GM19463 (cell line): ENCODE results near the gene MMP15.

ENCODE experiments used
- ATAC-seq: cut with Tn5 transposase; IDR thresholded peaks from one replicate; pipeline ENCODE4 v1.9.1; 2021; ENCODE audit warnings: mild to moderate bottlenecking, moderate library complexity; ENCODE audit not compliant: unreplicated experiment

MMP15 gene

DNA sequence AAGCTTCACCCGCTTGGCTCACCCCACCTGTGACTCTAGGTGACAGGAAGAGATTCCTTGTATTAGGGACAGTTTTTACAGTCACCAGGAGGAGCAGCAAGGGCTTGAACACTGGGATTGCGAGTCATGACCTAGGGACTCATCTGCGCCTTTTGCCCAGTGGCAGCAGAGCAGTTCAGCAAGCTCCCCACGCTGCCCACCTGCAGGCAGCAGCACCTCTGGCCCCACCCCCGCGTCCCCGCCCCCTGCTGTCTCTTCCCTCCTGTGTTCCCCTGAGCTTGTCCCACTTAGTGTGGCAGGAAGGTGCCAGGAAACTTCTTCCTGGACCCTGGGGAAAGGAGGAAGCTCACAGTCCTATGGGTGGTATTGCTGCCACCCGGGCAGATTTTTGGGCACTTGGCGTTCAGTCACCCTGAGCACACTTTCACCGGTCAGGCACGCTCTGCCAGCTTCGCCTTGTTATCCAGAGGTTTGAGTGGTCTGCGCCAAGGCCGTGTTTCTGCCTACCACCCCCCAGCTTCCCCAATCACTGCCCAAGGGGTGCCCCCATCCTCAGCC lies 8.7 kb downstream of the MMP15 start:
- ATAC-seq: no peak

- ATAC-seq: no peak
Observed at GRCh38 chr16:58034774-58035173, 9.2 kb downstream of the MMP15 start.

- ATAC-seq: no peak
Observed at GRCh38 chr16:58035356-58036170, 10.0 kb downstream of the MMP15 start.

GRCh38 chr16:58036943-58037342 lies 11.4 kb downstream of the MMP15 start:
- no peak for ATAC-seq

GRCh38 chr16:58037365-58038057 lies 12.0 kb downstream of the MMP15 start:
- no peak for ATAC-seq

GRCh38 chr16:58038219-58038641 lies 12.7 kb downstream of the MMP15 start:
- no peak for ATAC-seq

GRCh38 chr16:58039829-58040495 lies 14.4 kb downstream of the MMP15 start:
- no peak for ATAC-seq

DNA sequence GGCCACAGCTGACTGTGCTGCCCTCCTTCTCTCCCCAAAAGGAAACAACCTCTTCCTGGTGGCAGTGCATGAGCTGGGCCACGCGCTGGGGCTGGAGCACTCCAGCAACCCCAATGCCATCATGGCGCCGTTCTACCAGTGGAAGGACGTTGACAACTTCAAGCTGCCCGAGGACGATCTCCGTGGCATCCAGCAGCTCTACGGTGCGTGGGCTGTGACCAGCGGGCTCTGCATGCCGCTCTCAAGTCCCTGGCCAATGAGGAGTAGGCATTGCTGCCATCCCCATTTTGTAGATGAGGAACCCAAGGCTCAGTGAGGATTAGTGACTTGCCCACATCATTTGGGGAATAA lies 14.9 kb downstream of the MMP15 start:
- ATAC-seq: no peak

GRCh38 chr16:58040945-58041627 lies 15.5 kb downstream of the MMP15 start:
- ATAC-seq: no peak

DNA sequence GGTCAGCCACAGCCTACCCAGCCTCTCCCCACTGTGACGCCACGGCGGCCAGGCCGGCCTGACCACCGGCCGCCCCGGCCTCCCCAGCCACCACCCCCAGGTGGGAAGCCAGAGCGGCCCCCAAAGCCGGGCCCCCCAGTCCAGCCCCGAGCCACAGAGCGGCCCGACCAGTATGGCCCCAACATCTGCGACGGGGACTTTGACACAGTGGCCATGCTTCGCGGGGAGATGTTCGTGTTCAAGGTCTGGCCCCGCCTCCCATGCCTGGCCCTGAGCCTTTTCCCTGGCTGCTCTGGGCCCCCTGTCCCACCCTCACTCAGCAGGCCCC lies 16.0 kb downstream of the MMP15 start:
- ATAC-seq: no peak

GRCh38 chr16:58042001-58042885 lies 16.7 kb downstream of the MMP15 start:
- ATAC-seq: no peak

DNA sequence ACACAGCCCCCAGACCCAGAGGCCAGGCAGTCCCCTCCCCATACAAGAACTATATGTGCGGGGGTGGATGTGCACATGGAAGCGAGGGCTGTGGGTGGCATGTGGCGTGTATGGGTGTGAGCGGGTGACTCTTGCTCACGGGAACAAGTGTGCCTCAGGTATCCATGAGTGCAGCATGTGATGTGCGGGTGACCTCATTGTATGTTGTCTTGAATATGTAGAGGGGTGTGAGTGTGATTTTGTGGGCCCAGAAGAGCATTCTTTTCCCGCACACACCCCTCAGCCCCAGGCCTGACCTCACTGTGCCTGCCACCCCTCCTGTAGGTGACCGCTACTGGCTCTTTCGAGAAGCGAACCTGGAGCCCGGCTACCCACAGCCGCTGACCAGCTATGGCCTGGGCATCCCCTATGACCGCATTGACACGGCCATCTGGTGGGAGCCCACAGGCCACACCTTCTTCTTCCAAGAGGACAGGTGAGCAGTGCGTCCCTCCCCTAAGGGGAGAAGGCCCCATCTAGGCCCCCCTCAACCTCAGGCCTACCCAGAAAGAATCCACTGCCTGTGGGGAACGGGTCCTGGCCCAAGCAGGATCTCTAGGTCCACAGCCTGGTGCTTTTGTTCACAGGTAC lies 17.4 kb downstream of the MMP15 start:
- no peak for ATAC-seq

- ATAC-seq: no peak
Observed at GRCh38 chr16:58043571-58044155, 18.1 kb downstream of the MMP15 start.

DNA sequence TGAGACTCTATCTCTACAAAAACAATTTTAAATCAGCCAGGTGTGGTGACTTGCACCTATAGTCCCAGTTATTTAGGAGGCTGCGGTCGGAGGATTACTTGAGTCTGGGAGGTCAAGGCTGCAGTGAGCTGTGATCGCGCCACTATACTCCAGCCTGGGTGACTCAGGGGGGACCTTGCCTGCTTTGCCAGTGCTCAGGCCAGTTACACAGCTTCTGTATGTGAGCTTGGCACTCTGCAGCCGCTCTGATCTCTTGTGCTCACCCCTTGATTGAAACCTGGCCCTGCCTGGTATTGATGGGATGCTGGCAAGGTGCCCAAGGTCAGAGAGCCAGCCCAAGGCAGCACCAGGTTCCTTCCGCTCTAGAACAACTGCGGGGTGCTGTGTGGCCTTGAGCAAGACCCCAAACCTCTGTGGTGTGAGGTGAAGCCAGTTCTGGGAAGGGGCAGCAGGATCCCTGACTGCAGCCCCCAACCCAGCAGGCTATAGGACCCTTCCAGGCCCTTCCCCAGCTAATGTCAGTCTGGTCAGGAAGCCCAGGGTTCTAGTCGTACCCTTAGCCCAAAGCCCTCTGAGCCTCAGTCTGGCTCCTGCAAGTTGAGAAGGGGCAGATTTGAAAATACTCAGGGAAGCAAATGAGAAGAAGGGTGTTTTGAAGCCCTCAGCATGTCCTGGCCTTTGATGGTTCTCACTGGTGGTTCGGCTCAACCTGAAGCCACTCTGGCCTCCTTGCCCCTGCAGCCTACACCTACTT lies 18.9 kb downstream of the MMP15 start:
- no peak for ATAC-seq

DNA sequence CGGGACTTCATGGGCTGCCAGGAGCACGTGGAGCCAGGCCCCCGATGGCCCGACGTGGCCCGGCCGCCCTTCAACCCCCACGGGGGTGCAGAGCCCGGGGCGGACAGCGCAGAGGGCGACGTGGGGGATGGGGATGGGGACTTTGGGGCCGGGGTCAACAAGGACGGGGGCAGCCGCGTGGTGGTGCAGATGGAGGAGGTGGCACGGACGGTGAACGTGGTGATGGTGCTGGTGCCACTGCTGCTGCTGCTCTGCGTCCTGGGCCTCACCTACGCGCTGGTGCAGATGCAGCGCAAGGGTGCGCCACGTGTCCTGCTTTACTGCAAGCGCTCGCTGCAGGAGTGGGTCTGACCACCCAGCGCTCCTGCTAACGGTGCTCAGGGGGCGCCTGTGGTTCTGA lies 19.5 kb downstream of the MMP15 start:
- no peak for ATAC-seq

DNA sequence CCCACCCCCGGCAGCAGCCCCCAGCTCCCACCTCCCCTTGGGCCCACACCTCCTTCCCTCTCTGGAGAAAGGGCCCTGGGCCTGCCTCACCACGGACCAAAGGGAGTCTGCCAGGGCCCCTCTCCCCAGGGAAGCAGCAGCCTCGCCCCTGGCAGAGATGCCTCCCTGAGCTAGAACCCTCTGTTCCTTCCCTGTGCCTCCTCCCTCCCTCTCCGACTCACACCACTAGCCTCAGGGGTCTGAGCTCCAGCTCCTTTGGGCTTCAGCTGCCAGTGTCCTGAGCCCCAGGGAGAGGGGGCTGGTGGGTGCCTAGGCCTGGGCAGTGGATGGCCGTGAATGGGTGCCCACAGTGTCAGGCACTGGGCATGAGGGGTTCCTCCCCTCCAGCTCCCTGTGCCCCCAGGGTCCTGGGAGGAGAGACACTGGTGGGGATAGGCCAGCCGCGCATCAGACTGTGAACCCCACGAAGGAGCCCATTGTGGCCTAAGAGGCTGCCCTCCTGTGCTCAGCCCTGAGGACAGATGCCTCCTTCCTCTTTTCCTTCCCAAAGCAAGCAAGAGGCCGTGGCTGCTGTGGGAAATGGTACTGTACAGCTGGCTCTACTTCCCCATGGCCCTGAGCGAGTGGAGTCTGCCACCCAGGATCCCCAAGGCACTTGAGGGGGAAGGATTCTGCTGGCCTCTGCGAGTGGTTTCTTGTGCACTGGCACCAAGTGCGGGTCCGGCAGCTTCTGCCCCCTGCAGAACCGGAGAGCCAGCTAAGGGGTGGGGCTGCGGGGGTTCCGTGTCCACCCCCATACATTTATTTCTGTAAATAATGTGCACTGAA lies 20.7 kb downstream of the MMP15 start:
- no peak for ATAC-seq

DNA sequence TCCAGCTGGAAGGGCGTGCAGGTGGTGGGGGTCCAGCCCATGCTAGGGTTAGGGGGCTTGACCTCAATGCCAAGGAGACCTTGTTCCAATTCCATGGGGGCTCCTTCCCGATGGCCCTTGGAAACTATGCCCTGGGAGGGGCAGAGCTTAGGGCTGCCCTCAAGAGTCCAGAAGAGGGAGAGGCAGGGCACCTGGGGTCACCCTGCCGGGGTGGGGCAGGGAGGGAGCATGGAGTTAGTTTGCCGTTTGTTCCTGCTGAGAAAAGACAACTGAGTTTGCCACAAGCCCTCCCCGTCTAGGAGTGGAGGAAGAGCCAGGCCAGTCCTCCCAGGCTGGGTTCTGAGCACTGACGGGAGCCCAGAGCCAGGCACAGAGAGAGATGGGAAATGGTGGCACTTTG lies 21.4 kb downstream of the MMP15 start:
- no peak for ATAC-seq
